Anterior cingulate cortex (tissue), 58 donors: ENCODE results near the gene TTN.

Experiments used
- DNase-seq, 58 donors: peaks; one replicate each; lab custom pipeline; 2025; lab: John Stamatoyannopoulos, UW

Gene TTN

GRCh38 chr2:178819147-178819875 is 12.1 kb upstream of the TTN start:
- DNase-seq, result no peak

GRCh38 chr2:178811901-178812300 is 4.7 kb upstream of the TTN start:
- no peak for DNase-seq

GRCh38 chr2:178811045-178811444 is 3.8 kb upstream of the TTN start:
- no peak for DNase-seq

- no peak for DNase-seq
These were observed 3.2 kb upstream of the TTN start for GRCh38 chr2:178810422-178810821.

GRCh38 chr2:178806543-178806942 is 680 bp downstream of the TTN start:
- no peak for DNase-seq

- no peak for DNase-seq
These were observed 1.8 kb downstream of the TTN start for GRCh38 chr2:178805457-178805856.

- no peak for DNase-seq
These were observed 2.4 kb downstream of the TTN start for GRCh38 chr2:178804791-178805190.

- DNase-seq, result no peak
These were observed 6.7 kb downstream of the TTN start for GRCh38 chr2:178800510-178800909.

GRCh38 chr2:178799305-178799704 is 7.9 kb downstream of the TTN start:
- no peak for DNase-seq

GRCh38 chr2:178796079-178796677 is 11.0 kb downstream of the TTN start:
- peak in 1 of 58 donors; percentile 11 for DNase-seq

GRCh38 chr2:178787934-178788333 is 19.3 kb downstream of the TTN start:
- no peak for DNase-seq

GRCh38 chr2:178787155-178787554 is 20.1 kb downstream of the TTN start:
- no peak for DNase-seq

GRCh38 chr2:178783889-178784288 is 23.3 kb downstream of the TTN start:
- DNase-seq, result no peak

GRCh38 chr2:178782236-178782635 is 25.0 kb downstream of the TTN start:
- no peak for DNase-seq

GRCh38 chr2:178777577-178777976 is 29.6 kb downstream of the TTN start:
- DNase-seq, result no peak

GRCh38 chr2:178776751-178777150 is 30.5 kb downstream of the TTN start:
- no peak for DNase-seq

- no peak for DNase-seq
These were observed 31.2 kb downstream of the TTN start for GRCh38 chr2:178775975-178776374.

- no peak for DNase-seq
These were observed 36.7 kb downstream of the TTN start for GRCh38 chr2:178770518-178770917.

GRCh38 chr2:178767094-178768060 is 39.8 kb downstream of the TTN start:
- DNase-seq, result no peak

GRCh38 chr2:178764097-178764496 is 43.1 kb downstream of the TTN start:
- no peak for DNase-seq

GRCh38 chr2:178761759-178762371 is 45.4 kb downstream of the TTN start:
- DNase-seq, result peak in 2 of 58 donors; percentile 0 to 13
